Activated CD4-positive, alpha-beta memory T cell treated with anti-CD3 and anti-CD28 coated beads for 36 hours (primary cell): ENCODE measurements around the gene CTNND2. TPM values are rescaled to one million over a fixed set of nuclear protein-coding genes. Genes with fewer than 3 reads are reported as not detected.
A peak's percentile ranks its signal among the peaks of the same experiment; 100 is the strongest.

Experiments used
- CTCF ChIA-PET: fragments of 350-600 bp; sonication (Branson Sonifier 250); formaldehyde crosslinking; loops from one replicate; lab custom pipeline; 2021; ENCODE audit warnings: antibody characterized with exemption, inconsistent platforms; lab: Charles Lee
- POLR2A ChIA-PET: fragments of 350-600 bp; sonication (Branson Sonifier 250); formaldehyde crosslinking; loops from one replicate; lab custom pipeline; 2021; ENCODE audit warnings: antibody characterized with exemption; lab: Charles Lee
- DNase-seq: peaks from one replicate; pipeline ENCODE4 v3.0.0-alpha.2; 2020
- H3K27ac Mint-ChIP-seq: one replicate; pipeline ENCODE4 v1.8.0; 2021; ENCODE audit warnings: mixed read lengths
- H3K27me3 Mint-ChIP-seq: one replicate; pipeline ENCODE4 v1.8.0; 2021; ENCODE audit warnings: mixed read lengths
- H3K36me3 Mint-ChIP-seq: one replicate; pipeline ENCODE4 v1.8.0; 2021; ENCODE audit warnings: mixed read lengths
- H3K4me1 Mint-ChIP-seq: one replicate; pipeline ENCODE4 v1.8.0; 2021; ENCODE audit warnings: low read depth, mixed read lengths
- H3K4me3 Mint-ChIP-seq: one replicate; pipeline ENCODE4 v1.8.0; 2021; ENCODE audit warnings: mild to moderate bottlenecking, mixed read lengths
- H3K9me3 Mint-ChIP-seq: one replicate; pipeline ENCODE4 v1.8.0; 2021; ENCODE audit warnings: mixed read lengths
- intact Hi-C: fragments of 100-400 bp; cut with micrococcal nuclease; formaldehyde crosslinking; loops from one replicate; pipeline ENCODE4 v1.15.1; 2023
- total RNA-seq, 2 experiments: library from RNA; stranded (reverse); gene quantifications; one replicate each; pipeline ENCODE4 v1.2.3, GENCODE V29; 2021

Gene CTNND2
- total RNA-seq, 2 experiments from 2014 or later = not detected

GRCh38 chr5:11252523-11252922 is 651.7 kb downstream of the CTNND2 start:
- no peak for DNase-seq
- ChIA-PET POLR2A (no interaction called here), CTCF (no interaction called here)
- intact Hi-C loops = no loop called here
- H3K4me1 Mint-ChIP-seq = no peaks in the 10 kb centered on the region
- H3K4me3 Mint-ChIP-seq = no peak overlapping the region
- no peaks in the 10 kb centered on the region for H3K27me3 Mint-ChIP-seq
- no peaks in the 10 kb centered on the region for H3K9me3 Mint-ChIP-seq
- no peaks in the 10 kb centered on the region for H3K36me3 Mint-ChIP-seq
- no peak overlapping the region for H3K27ac Mint-ChIP-seq

- ChIA-PET POLR2A (no interaction called here), CTCF (no interaction called here)
- Mint-ChIP-seq H3K27ac (no peak overlapping the region), H3K4me1 (no peaks in the 10 kb centered on the region), H3K4me3 (no peak overlapping the region), H3K27me3 (no peaks in the 10 kb centered on the region), H3K36me3 (no peaks in the 10 kb centered on the region), H3K9me3 (no peaks in the 10 kb centered on the region)
- DNase-seq = no peak
- intact Hi-C loops = no loop called here
These were observed 652.2 kb downstream of the CTNND2 start for GRCh38 chr5:11252075-11252474.

- H3K36me3 Mint-ChIP-seq = no peaks in the 10 kb centered on the region
- CTCF ChIA-PET = no interaction called here
- no peaks in the 10 kb centered on the region for H3K27me3 Mint-ChIP-seq
- H3K4me1 Mint-ChIP-seq = no peaks in the 10 kb centered on the region
- no peak for DNase-seq
- H3K4me3 Mint-ChIP-seq = no peak overlapping the region
- no peaks in the 10 kb centered on the region for H3K9me3 Mint-ChIP-seq
- POLR2A ChIA-PET = no interaction called here
- intact Hi-C loops = no loop called here
- H3K27ac Mint-ChIP-seq = no peak overlapping the region
These were observed 653.0 kb downstream of the CTNND2 start for GRCh38 chr5:11251247-11251646.

- H3K4me3 Mint-ChIP-seq = no peak overlapping the region
- CTCF ChIA-PET = no interaction called here
These were observed 655.3 kb downstream of the CTNND2 start for GRCh38 chr5:11248966-11249365.

DNA sequence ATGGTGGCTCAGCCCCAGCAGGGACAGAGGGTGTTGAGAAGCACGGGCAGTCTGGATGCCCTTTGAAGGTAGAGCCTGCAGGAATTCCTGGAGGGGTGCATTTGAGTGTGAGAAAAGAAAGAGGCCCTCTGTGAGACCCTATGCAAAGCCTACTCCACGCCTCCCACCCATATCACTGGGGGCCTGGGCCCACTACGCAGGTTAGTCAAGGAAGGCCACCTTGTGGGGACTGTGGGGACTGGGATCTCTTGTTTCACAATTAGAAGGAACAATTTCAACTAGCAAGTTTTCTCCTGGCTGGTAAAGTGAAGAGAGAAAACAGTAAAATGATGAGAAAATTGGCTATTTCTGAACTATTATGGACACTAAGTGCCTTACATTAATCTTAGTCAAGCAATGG is 657.0 kb downstream of the CTNND2 start:
- Mint-ChIP-seq H3K4me1 (no peaks in the 10 kb centered on the region), H3K4me3 (no peak overlapping the region), H3K9me3 (no peaks in the 10 kb centered on the region), H3K27ac (no peak overlapping the region), H3K27me3 (no peaks in the 10 kb centered on the region), H3K36me3 (no peaks in the 10 kb centered on the region)
- DNase-seq = no peak
- intact Hi-C loops = no loop called here
- CTCF ChIA-PET = no interaction called here
- POLR2A ChIA-PET = no interaction called here

More at GRCh38 chr5:11248966-11249365, 655.3 kb downstream of the CTNND2 start:
- no peaks in the 10 kb centered on the region for H3K27me3 Mint-ChIP-seq
- no peaks in the 10 kb centered on the region for H3K9me3 Mint-ChIP-seq
- H3K4me1 Mint-ChIP-seq = no peaks in the 10 kb centered on the region
- POLR2A ChIA-PET = no interaction called here
- H3K36me3 Mint-ChIP-seq = no peaks in the 10 kb centered on the region
- no peak overlapping the region for H3K27ac Mint-ChIP-seq
- DNase-seq = no peak
- intact Hi-C loops = no loop called here

- ChIA-PET CTCF (no interaction called here), POLR2A (no interaction called here)
- H3K9me3 Mint-ChIP-seq = peaks cover 3% of the 10 kb centered on the region
- H3K4me1 Mint-ChIP-seq = no peaks in the 10 kb centered on the region
- H3K4me3 Mint-ChIP-seq = no peak overlapping the region
- H3K27ac Mint-ChIP-seq = no peak overlapping the region
- no peaks in the 10 kb centered on the region for H3K27me3 Mint-ChIP-seq
- intact Hi-C loops = no loop called here
- no peaks in the 10 kb centered on the region for H3K36me3 Mint-ChIP-seq
- DNase-seq = no peak
These were observed 663.7 kb downstream of the CTNND2 start for GRCh38 chr5:11240293-11241190.

GRCh38 chr5:11239261-11240015 is 664.8 kb downstream of the CTNND2 start:
- DNase-seq = no peak
- H3K36me3 Mint-ChIP-seq = no peaks in the 10 kb centered on the region
- peaks cover 11% of the 10 kb centered on the region for H3K4me1 Mint-ChIP-seq
- H3K9me3 Mint-ChIP-seq = peaks cover 3% of the 10 kb centered on the region
- ChIA-PET CTCF (no interaction called here), POLR2A (no interaction called here)
- intact Hi-C loops = no loop called here
- no peak overlapping the region for H3K27ac Mint-ChIP-seq
- H3K27me3 Mint-ChIP-seq = no peaks in the 10 kb centered on the region
- H3K4me3 Mint-ChIP-seq = no peak overlapping the region

- H3K27ac Mint-ChIP-seq = peak overlapping the region; percentile 28
- H3K36me3 Mint-ChIP-seq = peaks cover 2% of the 10 kb centered on the region
- ChIA-PET CTCF (no interaction called here), POLR2A (no interaction called here)
- intact Hi-C loops = no loop called here
- H3K27me3 Mint-ChIP-seq = no peaks in the 10 kb centered on the region
- DNase-seq = peak; percentile 12
- no peak overlapping the region for H3K4me3 Mint-ChIP-seq
- H3K4me1 Mint-ChIP-seq = peaks cover 24% of the 10 kb centered on the region
- peaks cover 20% of the 10 kb centered on the region for H3K9me3 Mint-ChIP-seq
These were observed 669.7 kb downstream of the CTNND2 start for GRCh38 chr5:11234501-11234911.

DNA sequence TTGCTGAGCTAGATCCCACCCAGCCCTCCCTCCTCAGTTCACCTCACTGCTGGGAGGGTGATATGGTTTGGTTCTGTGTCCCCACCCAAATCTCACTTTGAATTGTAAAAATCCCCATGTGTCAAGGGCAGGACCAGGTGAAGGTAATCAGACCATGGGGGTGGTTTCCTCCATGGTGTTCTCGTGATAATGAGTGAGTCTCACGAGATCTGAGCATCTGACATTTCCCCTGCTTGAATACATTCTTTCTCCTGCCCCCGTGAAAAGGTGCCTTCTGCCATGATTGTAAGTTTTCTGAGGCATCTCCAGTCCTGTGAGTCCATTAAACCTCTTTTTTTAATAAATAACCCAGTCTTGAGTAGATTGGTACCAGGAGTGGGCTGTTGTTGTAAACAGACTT is 673.4 kb downstream of the CTNND2 start:
- ChIA-PET POLR2A (no interaction called here), CTCF (no interaction called here)
- H3K36me3 Mint-ChIP-seq = peaks cover 2% of the 10 kb centered on the region
- no peak for DNase-seq
- H3K27me3 Mint-ChIP-seq = no peaks in the 10 kb centered on the region
- intact Hi-C loops = no loop called here
- peaks cover 24% of the 10 kb centered on the region for H3K4me1 Mint-ChIP-seq
- H3K4me3 Mint-ChIP-seq = no peak overlapping the region
- H3K27ac Mint-ChIP-seq = no peak overlapping the region
- H3K9me3 Mint-ChIP-seq = peaks cover 20% of the 10 kb centered on the region

GRCh38 chr5:11227064-11227463 is 677.2 kb downstream of the CTNND2 start:
- ChIA-PET CTCF (no interaction called here), POLR2A (no interaction called here)
- Mint-ChIP-seq H3K4me3 (no peak overlapping the region), H3K27ac (no peak overlapping the region), H3K36me3 (no peaks in the 10 kb centered on the region), H3K9me3 (peaks cover 11% of the 10 kb centered on the region), H3K27me3 (no peaks in the 10 kb centered on the region), H3K4me1 (no peaks in the 10 kb centered on the region)
- DNase-seq = no peak
- intact Hi-C loops = no loop called here

GRCh38 chr5:11224436-11225187 is 679.6 kb downstream of the CTNND2 start:
- H3K4me3 Mint-ChIP-seq = no peak overlapping the region
- H3K4me1 Mint-ChIP-seq = peaks cover 2% of the 10 kb centered on the region
- H3K27ac Mint-ChIP-seq = no peak overlapping the region
- no peaks in the 10 kb centered on the region for H3K36me3 Mint-ChIP-seq
- ChIA-PET CTCF (no interaction called here), POLR2A (no interaction called here)
- no peak for DNase-seq
- no peaks in the 10 kb centered on the region for H3K27me3 Mint-ChIP-seq
- intact Hi-C loops = no loop called here
- no peaks in the 10 kb centered on the region for H3K9me3 Mint-ChIP-seq

GRCh38 chr5:11222169-11222568 is 682.1 kb downstream of the CTNND2 start:
- POLR2A ChIA-PET = no interaction called here
- no peak for DNase-seq
- intact Hi-C loops = no loop called here
- Mint-ChIP-seq H3K4me3 (no peak overlapping the region), H3K9me3 (no peaks in the 10 kb centered on the region), H3K36me3 (no peaks in the 10 kb centered on the region), H3K27me3 (no peaks in the 10 kb centered on the region), H3K4me1 (peaks cover 2% of the 10 kb centered on the region), H3K27ac (no peak overlapping the region)
- CTCF ChIA-PET = no interaction called here
